AG04450 (cell line): Measurements from ENCODE around the gene HS6ST3. TPM values are rescaled to one million over a fixed set of nuclear protein-coding genes. Genes with fewer than 3 reads are reported as not detected.

Experiments
- CTCF ChIA-PET: fragments of 300-600, 350-600 bp; formaldehyde crosslinking; extraction: SDS; loops from one replicate; lab custom pipeline; 2022; ENCODE audit warnings: antibody characterized with exemption, inconsistent platforms; lab: Charles Lee
- POLR2A ChIA-PET: fragments of 350-600 bp; formaldehyde crosslinking; extraction: SDS; loops from one replicate; lab custom pipeline; 2021; ENCODE audit warnings: antibody characterized with exemption, inconsistent platforms; lab: Yijun Ruan, JAX
- DNase-seq: peaks from one replicate; pipeline ENCODE4 v3.0.0-alpha.2; 2011; ENCODE audit warnings: low read depth, low spot score
- H3K27ac ChIP-seq: one replicate; pipeline ENCODE4 v1.5.1; 2012; ENCODE audit warnings: low read depth, low read length, control low read depth
- H3K27me3 ChIP-seq: one replicate; pipeline ENCODE4 v1.6.0; 2012; ENCODE audit warnings: low read length; ENCODE audit not compliant: control insufficient read depth, insufficient read depth
- H3K4me3 ChIP-seq: 2 replicates; pipeline ENCODE4 v1.5.1; 2011; ENCODE audit warnings: mild to moderate bottlenecking, low read depth, low read length, control low read depth
- H3K9me3 ChIP-seq: 2 replicates; pipeline ENCODE4 v1.5.1; 2012; ENCODE audit warnings: low read length; ENCODE audit not compliant: control insufficient read depth, insufficient read depth
- polyA plus RNA-seq: library from polyadenylated mRNA; depleted of rRNA; stranded (reverse); fragments of >200 nt; gene quantifications from 2 replicates; pipeline ENCODE4 v1.2.3, GENCODE V29; 2011
- TF ChIP-seq, protein P1 (sequence below): IDR thresholded peaks from 2 replicates; pipeline ENCODE4 v1.5.1; 2011; ENCODE audit warnings: low read depth, low read length, control low read depth, inconsistent platforms

HS6ST3 gene
- polyA plus RNA-seq, 1 experiment = not detected

GRCh38 chr13:96684907-96685306 lies 595.0 kb downstream of the HS6ST3 start:
- Histone ChIP-seq H3K4me3 (no peak overlapping the region), H3K9me3 (peaks cover 6% of the 10 kb centered on the region; the same call in 1 of the 2 replicates), H3K27me3 (no peaks in the 10 kb centered on the region), H3K27ac (no peak overlapping the region)
- DNase-seq = no peak
- CTCF ChIA-PET = no interaction called here
- POLR2A ChIA-PET = no interaction called here
- TF ChIP-seq, protein P1, sequence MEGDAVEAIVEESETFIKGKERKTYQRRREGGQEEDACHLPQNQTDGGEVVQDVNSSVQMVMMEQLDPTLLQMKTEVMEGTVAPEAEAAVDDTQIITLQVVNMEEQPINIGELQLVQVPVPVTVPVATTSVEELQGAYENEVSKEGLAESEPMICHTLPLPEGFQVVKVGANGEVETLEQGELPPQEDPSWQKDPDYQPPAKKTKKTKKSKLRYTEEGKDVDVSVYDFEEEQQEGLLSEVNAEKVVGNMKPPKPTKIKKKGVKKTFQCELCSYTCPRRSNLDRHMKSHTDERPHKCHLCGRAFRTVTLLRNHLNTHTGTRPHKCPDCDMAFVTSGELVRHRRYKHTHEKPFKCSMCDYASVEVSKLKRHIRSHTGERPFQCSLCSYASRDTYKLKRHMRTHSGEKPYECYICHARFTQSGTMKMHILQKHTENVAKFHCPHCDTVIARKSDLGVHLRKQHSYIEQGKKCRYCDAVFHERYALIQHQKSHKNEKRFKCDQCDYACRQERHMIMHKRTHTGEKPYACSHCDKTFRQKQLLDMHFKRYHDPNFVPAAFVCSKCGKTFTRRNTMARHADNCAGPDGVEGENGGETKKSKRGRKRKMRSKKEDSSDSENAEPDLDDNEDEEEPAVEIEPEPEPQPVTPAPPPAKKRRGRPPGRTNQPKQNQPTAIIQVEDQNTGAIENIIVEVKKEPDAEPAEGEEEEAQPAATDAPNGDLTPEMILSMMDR = no peak

DNA sequence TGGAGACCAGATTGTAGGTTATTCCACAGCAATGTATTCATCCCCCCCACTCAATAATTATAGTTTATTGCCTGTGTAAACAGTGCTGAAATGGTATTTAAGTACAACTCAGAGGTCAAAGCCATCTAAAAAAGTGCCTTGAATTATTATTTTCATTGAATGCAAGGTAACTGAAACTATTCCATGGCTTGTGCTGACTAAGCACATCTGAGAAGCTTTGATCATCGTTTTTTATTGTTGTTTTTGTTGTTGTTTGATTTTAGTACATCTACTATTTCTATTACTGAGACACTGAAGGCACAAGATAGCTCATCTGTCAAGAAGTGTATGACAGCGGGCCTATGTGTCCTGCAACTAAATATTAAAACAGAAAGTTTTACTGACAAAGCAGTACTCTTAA lies 596.4 kb downstream of the HS6ST3 start:
- ChIA-PET POLR2A (no interaction called here), CTCF (no interaction called here)

DNA sequence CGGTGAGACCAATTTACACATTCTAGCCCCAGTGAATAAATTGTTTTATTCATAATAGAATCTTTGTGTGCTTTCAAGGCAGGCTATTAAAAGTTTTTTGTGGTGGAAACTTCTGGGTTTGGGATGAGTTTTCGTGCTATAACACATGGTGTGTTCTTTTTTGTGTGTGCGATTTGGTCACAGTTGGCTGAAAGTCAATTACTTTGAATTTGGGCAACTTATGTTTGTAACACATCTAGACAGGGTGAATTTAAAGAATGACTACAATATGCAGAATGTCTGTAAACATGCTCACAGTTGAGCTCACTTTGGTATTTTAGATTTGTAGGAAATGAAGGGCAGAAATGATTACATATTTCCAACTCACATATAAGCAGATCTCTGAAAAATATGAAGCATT lies 597.3 kb downstream of the HS6ST3 start:
- TF ChIP-seq, protein P1 = no peak
- CTCF ChIA-PET = no interaction called here
- no peak overlapping the region for H3K27ac ChIP-seq
- H3K4me3 ChIP-seq = no peak overlapping the region
- H3K27me3 ChIP-seq = no peaks in the 10 kb centered on the region
- no peak for DNase-seq
- POLR2A ChIA-PET = no interaction called here
- H3K9me3 ChIP-seq = no peaks in the 10 kb centered on the region; the same call in 1 of the 2 replicates

More for the DNA sequence above, 596.4 kb downstream of the HS6ST3 start:
- Histone ChIP-seq H3K27me3 (no peaks in the 10 kb centered on the region), H3K4me3 (no peak overlapping the region), H3K27ac (no peak overlapping the region), H3K9me3 (no peaks in the 10 kb centered on the region; the same call in 1 of the 2 replicates)
- TF ChIP-seq, protein P1 = no peak
- DNase-seq = no peak

GRCh38 chr13:96690998-96691397 lies 601.1 kb downstream of the HS6ST3 start:
- Histone ChIP-seq H3K4me3 (no peak overlapping the region), H3K9me3 (peaks cover 4% of the 10 kb centered on the region; the same call in 1 of the 2 replicates), H3K27ac (no peak overlapping the region), H3K27me3 (no peaks in the 10 kb centered on the region)
- POLR2A ChIA-PET = no interaction called here
- TF ChIP-seq, protein P1 = no peak
- CTCF ChIA-PET = no interaction called here
- DNase-seq = no peak

- ChIA-PET POLR2A (no interaction called here), CTCF (no interaction called here)
- Histone ChIP-seq H3K27ac (no peak overlapping the region), H3K4me3 (no peak overlapping the region), H3K27me3 (no peaks in the 10 kb centered on the region), H3K9me3 (peaks cover 6% of the 10 kb centered on the region; the same call in 1 of the 2 replicates)
- no peak for DNase-seq
- TF ChIP-seq, protein P1 = no peak
These were observed 606.5 kb downstream of the HS6ST3 start for GRCh38 chr13:96696389-96696900.
